ENCODE measurements around the gene PINLYP. TPM values are rescaled to one million over a fixed set of nuclear protein-coding genes. Genes with fewer than 3 reads are reported as not detected.

The PINLYP gene
- total RNA-seq, 1 donor: 0.72 TPM

GRCh38 chr19:43561139-43561970 is 14.2 kb upstream of the PINLYP start:
- Histone ChIP-seq H2AFZ (ENCODE audit: low read length) (no peak overlapping the region), H3K9me3 (ENCODE audit: low read depth, low read length) (no peaks in the 10 kb centered on the region), H3K79me2 (ENCODE audit: insufficient read depth, low read length) (peaks cover 23% of the 10 kb centered on the region), H3K4me2 (ENCODE audit: insufficient read depth, low read length) (peak overlapping the region; percentile 5), H3K27me3 (ENCODE audit: insufficient read depth, low read length) (no peaks in the 10 kb centered on the region), H3K4me3 (ENCODE audit: insufficient read depth, low read length) (no peak overlapping the region), H3K36me3 (ENCODE audit: insufficient read depth, low read length) (peaks cover 4% of the 10 kb centered on the region), H3K4me1 (ENCODE audit: insufficient read depth, low read length) (peaks cover 33% of the 10 kb centered on the region), H4K20me1 (ENCODE audit: insufficient read depth, low read length) (no peaks in the 10 kb centered on the region), H3K27ac (ENCODE audit: low read depth, low read length) (peak overlapping the region; percentile 89)
- TF ChIP-seq, protein P1, sequence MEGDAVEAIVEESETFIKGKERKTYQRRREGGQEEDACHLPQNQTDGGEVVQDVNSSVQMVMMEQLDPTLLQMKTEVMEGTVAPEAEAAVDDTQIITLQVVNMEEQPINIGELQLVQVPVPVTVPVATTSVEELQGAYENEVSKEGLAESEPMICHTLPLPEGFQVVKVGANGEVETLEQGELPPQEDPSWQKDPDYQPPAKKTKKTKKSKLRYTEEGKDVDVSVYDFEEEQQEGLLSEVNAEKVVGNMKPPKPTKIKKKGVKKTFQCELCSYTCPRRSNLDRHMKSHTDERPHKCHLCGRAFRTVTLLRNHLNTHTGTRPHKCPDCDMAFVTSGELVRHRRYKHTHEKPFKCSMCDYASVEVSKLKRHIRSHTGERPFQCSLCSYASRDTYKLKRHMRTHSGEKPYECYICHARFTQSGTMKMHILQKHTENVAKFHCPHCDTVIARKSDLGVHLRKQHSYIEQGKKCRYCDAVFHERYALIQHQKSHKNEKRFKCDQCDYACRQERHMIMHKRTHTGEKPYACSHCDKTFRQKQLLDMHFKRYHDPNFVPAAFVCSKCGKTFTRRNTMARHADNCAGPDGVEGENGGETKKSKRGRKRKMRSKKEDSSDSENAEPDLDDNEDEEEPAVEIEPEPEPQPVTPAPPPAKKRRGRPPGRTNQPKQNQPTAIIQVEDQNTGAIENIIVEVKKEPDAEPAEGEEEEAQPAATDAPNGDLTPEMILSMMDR (IDR thresholded peaks at IDR 0.05; ENCODE audit: extremely low read depth, low read depth, low read length): no peak
- peak; percentile 4 for DNase-seq (ENCODE audit: insufficient read length, low spot score, missing footprints)

DNA sequence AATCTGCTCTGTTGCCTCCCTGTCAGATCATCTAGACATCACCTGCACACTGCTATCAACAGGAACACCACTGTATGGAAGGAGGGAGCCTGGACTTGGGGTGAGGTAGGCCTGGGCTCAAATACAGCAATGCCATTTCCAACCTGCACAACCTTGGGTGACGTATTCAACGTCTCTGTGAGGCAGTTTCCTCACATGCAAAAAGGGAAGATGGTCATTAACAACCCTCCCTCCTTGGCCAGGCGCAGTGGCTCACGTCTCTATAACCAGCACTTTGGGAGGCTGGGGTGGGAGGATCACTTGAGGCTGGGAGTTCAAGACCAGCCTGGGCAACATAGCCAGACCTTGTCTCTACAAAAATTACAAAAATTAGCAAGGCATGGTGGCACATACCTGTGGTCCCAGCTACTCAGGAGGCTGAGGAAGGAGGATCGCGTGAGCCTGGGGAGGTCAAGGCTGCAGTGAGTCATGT is 13.3 kb upstream of the PINLYP start:
- Histone ChIP-seq H3K27me3 (ENCODE audit: insufficient read depth, low read length) (no peaks in the 10 kb centered on the region), H2AFZ (ENCODE audit: low read length) (no peak overlapping the region), H3K79me2 (ENCODE audit: insufficient read depth, low read length) (peaks cover 26% of the 10 kb centered on the region), H3K4me3 (ENCODE audit: insufficient read depth, low read length) (no peak overlapping the region), H4K20me1 (ENCODE audit: insufficient read depth, low read length) (no peaks in the 10 kb centered on the region), H3K36me3 (ENCODE audit: insufficient read depth, low read length) (peaks cover 4% of the 10 kb centered on the region), H3K4me2 (ENCODE audit: insufficient read depth, low read length) (no peak overlapping the region), H3K9me3 (ENCODE audit: low read depth, low read length) (no peaks in the 10 kb centered on the region), H3K27ac (ENCODE audit: low read depth, low read length) (peak overlapping the region; percentile 89), H3K4me1 (ENCODE audit: insufficient read depth, low read length) (peaks cover 31% of the 10 kb centered on the region)
- TF ChIP-seq, protein P1 (IDR thresholded peaks at IDR 0.05; ENCODE audit: extremely low read depth, low read depth, low read length): no peak
- DNase-seq (ENCODE audit: insufficient read length, low spot score, missing footprints): no peak

DNA sequence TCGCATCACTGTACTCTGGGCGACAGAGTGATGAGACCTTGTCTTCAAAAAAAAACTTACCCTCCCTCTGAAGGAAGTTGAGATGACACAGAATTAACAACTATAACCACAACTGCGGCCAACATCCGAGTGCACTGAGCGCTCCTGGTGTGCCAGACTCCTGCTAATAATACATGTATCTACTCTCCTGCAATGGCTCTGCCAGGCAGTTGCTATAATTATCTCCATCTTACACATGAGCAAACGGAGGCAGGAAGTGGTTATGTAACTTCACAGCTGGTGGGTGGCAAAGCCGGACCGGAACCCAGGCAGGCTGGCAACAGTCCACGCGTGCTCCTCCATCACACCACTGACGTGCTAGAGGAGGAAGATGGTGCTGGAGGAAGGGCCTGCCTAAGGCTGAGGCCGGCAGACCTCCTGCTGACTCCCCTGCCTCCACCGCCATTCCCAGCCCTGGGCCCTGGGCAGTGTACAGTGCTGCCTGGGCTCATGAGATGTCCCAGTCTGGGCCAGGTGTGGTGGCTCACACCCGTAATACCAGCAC is 12.8 kb upstream of the PINLYP start:
- H3K36me3 ChIP-seq (ENCODE audit: insufficient read depth, low read length): peaks cover 4% of the 10 kb centered on the region
- H3K79me2 ChIP-seq (ENCODE audit: insufficient read depth, low read length): peaks cover 30% of the 10 kb centered on the region
- peak overlapping the region; percentile 58 for H2AFZ ChIP-seq (ENCODE audit: low read length)
- no peaks in the 10 kb centered on the region for H3K9me3 ChIP-seq (ENCODE audit: low read depth, low read length)
- no peaks in the 10 kb centered on the region for H4K20me1 ChIP-seq (ENCODE audit: insufficient read depth, low read length)
- no peak overlapping the region for H3K4me3 ChIP-seq (ENCODE audit: insufficient read depth, low read length)
- TF ChIP-seq, protein P1 (IDR thresholded peaks at IDR 0.05; ENCODE audit: extremely low read depth, low read depth, low read length): no peak
- no peaks in the 10 kb centered on the region for H3K27me3 ChIP-seq (ENCODE audit: insufficient read depth, low read length)
- H3K27ac ChIP-seq (ENCODE audit: low read depth, low read length): peak overlapping the region; percentile 89
- H3K4me1 ChIP-seq (ENCODE audit: insufficient read depth, low read length): peaks cover 28% of the 10 kb centered on the region
- peak; percentile 95 for DNase-seq (ENCODE audit: insufficient read length, low spot score, missing footprints)
- peak overlapping the region; percentile 14 for H3K4me2 ChIP-seq (ENCODE audit: insufficient read depth, low read length)

- H3K4me2 ChIP-seq (ENCODE audit: insufficient read depth, low read length): no peak overlapping the region
- H3K4me1 ChIP-seq (ENCODE audit: insufficient read depth, low read length): peaks cover 25% of the 10 kb centered on the region
- H3K4me3 ChIP-seq (ENCODE audit: insufficient read depth, low read length): no peak overlapping the region
- H3K27ac ChIP-seq (ENCODE audit: low read depth, low read length): peak overlapping the region; percentile 89
- H3K27me3 ChIP-seq (ENCODE audit: insufficient read depth, low read length): no peaks in the 10 kb centered on the region
- TF ChIP-seq, protein P1 (IDR thresholded peaks at IDR 0.05; ENCODE audit: extremely low read depth, low read depth, low read length): no peak
- no peaks in the 10 kb centered on the region for H4K20me1 ChIP-seq (ENCODE audit: insufficient read depth, low read length)
- no peaks in the 10 kb centered on the region for H3K9me3 ChIP-seq (ENCODE audit: low read depth, low read length)
- H3K36me3 ChIP-seq (ENCODE audit: insufficient read depth, low read length): peaks cover 4% of the 10 kb centered on the region
- H2AFZ ChIP-seq (ENCODE audit: low read length): no peak overlapping the region
- no peak for DNase-seq (ENCODE audit: insufficient read length, low spot score, missing footprints)
- H3K79me2 ChIP-seq (ENCODE audit: insufficient read depth, low read length): peaks cover 36% of the 10 kb centered on the region
These were observed 11.7 kb upstream of the PINLYP start for GRCh38 chr19:43563816-43564457.

Measured in osteoblast (primary cell).